H9 (cell line): ENCODE data around the gene ARHGEF1. TPM values are rescaled to one million over a fixed set of nuclear protein-coding genes. Genes with fewer than 3 reads are reported as not detected.

ENCODE experiments used
- DNase-seq: peaks from one replicate; pipeline ENCODE4 v3.0.0-alpha.2; 2017
- H2AFZ ChIP-seq: one replicate; pipeline ENCODE4 v1.6.1; 2013; ENCODE audit warnings: mild to moderate bottlenecking, low read length, control low read depth, moderate library complexity
- H2AK5ac ChIP-seq: 2 replicates; pipeline ENCODE4 v1.6.1; 2013; ENCODE audit warnings: low read length, control low read depth, mixed read lengths; ENCODE audit not compliant: insufficient read length
- H2BK120ac ChIP-seq: one replicate; pipeline ENCODE4 v1.6.1; 2013; ENCODE audit warnings: low read depth, mild to moderate bottlenecking, low read length, control low read depth, inconsistent platforms; ENCODE audit not compliant: poor library complexity, severe bottlenecking
- H2BK12ac ChIP-seq: 2 replicates; pipeline ENCODE4 v1.6.1; 2013; ENCODE audit warnings: low read length, control low read depth, mixed read lengths, low read depth; ENCODE audit not compliant: insufficient read length
- H2BK15ac ChIP-seq: 2 replicates; pipeline ENCODE4 v1.6.1; 2013; ENCODE audit warnings: low read depth, low read length, control low read depth
- H2BK20ac ChIP-seq: one replicate; pipeline ENCODE4 v1.6.1; 2013; ENCODE audit warnings: low read depth, mild to moderate bottlenecking, low read length, control low read depth, inconsistent platforms; ENCODE audit not compliant: poor library complexity, severe bottlenecking
- H2BK5ac ChIP-seq: 2 replicates; pipeline ENCODE4 v1.6.1; 2013; ENCODE audit warnings: low read length, control low read depth, mixed read lengths; ENCODE audit not compliant: insufficient read length
- H3K14ac ChIP-seq: 2 replicates; pipeline ENCODE4 v1.6.1; 2013; ENCODE audit warnings: low read length, control low read depth; ENCODE audit not compliant: insufficient read depth
- H3K18ac ChIP-seq: 2 replicates; pipeline ENCODE4 v1.6.1; 2013; ENCODE audit warnings: low read depth, mild to moderate bottlenecking, mixed read lengths, low read length, control low read depth; ENCODE audit not compliant: insufficient read length
- H3K23ac ChIP-seq: 2 replicates; pipeline ENCODE4 v1.6.1; 2013; ENCODE audit warnings: low read length, control low read depth, mixed read lengths, low read depth; ENCODE audit not compliant: insufficient read length
- H3K23me2 ChIP-seq: 2 replicates; pipeline ENCODE4 v1.6.1; 2013; ENCODE audit warnings: low read depth, mild to moderate bottlenecking, mixed read lengths, low read length, control low read depth; ENCODE audit not compliant: insufficient read length, poor library complexity, severe bottlenecking
- H3K27ac ChIP-seq: 2 replicates; pipeline ENCODE4 v1.5.1; 2013; ENCODE audit warnings: low read length, control low read depth, mixed read lengths, low read depth; ENCODE audit not compliant: insufficient read length
- H3K27me3 ChIP-seq: 2 replicates; pipeline ENCODE4 v1.6.1; 2013; ENCODE audit warnings: low read length, control low read depth, inconsistent platforms; ENCODE audit not compliant: insufficient read depth
- H3K4ac ChIP-seq: 2 replicates; pipeline ENCODE4 v1.6.1; 2013; ENCODE audit warnings: low read depth, mild to moderate bottlenecking, control low read depth, inconsistent platforms, low read length, moderate library complexity
- H3K4me1 ChIP-seq: 2 replicates; pipeline ENCODE4 v1.6.1; 2013; ENCODE audit warnings: low read length, control low read depth, inconsistent platforms; ENCODE audit not compliant: insufficient read depth
- H3K4me2 ChIP-seq: 2 replicates; pipeline ENCODE4 v1.6.1; 2013; ENCODE audit warnings: low read length, control low read depth, mixed read lengths; ENCODE audit not compliant: insufficient read length, insufficient read depth
- H3K56ac ChIP-seq: 2 replicates; pipeline ENCODE4 v1.6.1; 2013; ENCODE audit warnings: low read depth, mild to moderate bottlenecking, mixed read lengths, low read length, control low read depth; ENCODE audit not compliant: insufficient read length
- H3K79me1 ChIP-seq: 2 replicates; pipeline ENCODE4 v1.6.1; 2013; ENCODE audit warnings: low read depth, mild to moderate bottlenecking, moderate library complexity, low read length, control low read depth, inconsistent platforms; ENCODE audit not compliant: insufficient read depth, poor library complexity, severe bottlenecking
- H3K79me2 ChIP-seq: 2 replicates; pipeline ENCODE4 v1.6.1; 2013; ENCODE audit warnings: low read length, control low read depth, inconsistent platforms; ENCODE audit not compliant: insufficient read depth
- H3K9ac ChIP-seq: 2 replicates; pipeline ENCODE4 v1.6.1; 2013; ENCODE audit warnings: low read length, control low read depth, mixed read lengths; ENCODE audit not compliant: insufficient read length; ENCODE audit errors: extremely low read depth
- H3K9me3 ChIP-seq: one replicate; pipeline ENCODE4 v1.6.1; 2013; ENCODE audit warnings: low read depth, low read length, inconsistent platforms; ENCODE audit not compliant: control insufficient read depth
- H3T11ph ChIP-seq: one replicate; pipeline ENCODE4 v1.6.1; 2013; ENCODE audit warnings: mild to moderate bottlenecking, low read length, control low read depth, inconsistent platforms
- H4K20me1 ChIP-seq: one replicate; pipeline ENCODE4 v1.6.1; 2013; ENCODE audit not compliant: control insufficient read depth, insufficient read length, insufficient read depth
- H4K5ac ChIP-seq: 2 replicates; pipeline ENCODE4 v1.6.1; 2013; ENCODE audit warnings: low read depth, mild to moderate bottlenecking, mixed read lengths, low read length, control low read depth; ENCODE audit not compliant: insufficient read length
- H4K8ac ChIP-seq: replicated peaks from 2 replicates; pipeline ENCODE4 v1.6.1; 2013; ENCODE audit warnings: low read length, control low read depth, mixed read lengths, low read depth; ENCODE audit not compliant: insufficient read length
- H4K91ac ChIP-seq: 2 replicates; pipeline ENCODE4 v1.6.1; 2013; ENCODE audit warnings: low read depth, mild to moderate bottlenecking, moderate library complexity, mixed read lengths, low read length, control low read depth; ENCODE audit not compliant: insufficient read length
- H3K27ac Mint-ChIP-seq, 3 experiments: 2 replicates in 2 of 3; 3 replicates in 1 of 3; pipeline ENCODE4 v1.8.0; 2020 to 2021; ENCODE audit warnings: mixed read lengths in 3 of 3, mild to moderate bottlenecking in 1 of 3, moderate library complexity in 1 of 3
- H3K27me3 Mint-ChIP-seq: 2 replicates; pipeline ENCODE4 v1.8.0; 2021; ENCODE audit warnings: low read depth, mild to moderate bottlenecking, moderate library complexity, mixed read lengths
- H3K36me3 Mint-ChIP-seq, 3 experiments: 2 replicates in 2 of 3; 3 replicates in 1 of 3; pipeline ENCODE4 v1.8.0; 2020 to 2021; ENCODE audit warnings: low read depth in 3 of 3, mixed read lengths in 3 of 3; ENCODE audit not compliant: insufficient read depth in 1 of 3
- H3K4me1 Mint-ChIP-seq, 2 experiments: 2 replicates each; pipeline ENCODE4 v1.8.0; 2020; ENCODE audit warnings: mixed read lengths in 2 of 2
- H3K4me3 Mint-ChIP-seq, 2 experiments: 2 replicates in 1 of 2; 3 replicates in 1 of 2; pipeline ENCODE4 v1.8.0; 2020 to 2021; ENCODE audit warnings: mild to moderate bottlenecking in 2 of 2, mixed read lengths in 2 of 2, moderate library complexity in 1 of 2
- H3K9me3 Mint-ChIP-seq, 2 experiments: 2 replicates in 1 of 2; 3 replicates in 1 of 2; pipeline ENCODE4 v1.8.0; 2020; ENCODE audit warnings: mild to moderate bottlenecking in 2 of 2, mixed read lengths in 2 of 2, moderate library complexity in 1 of 2
- CTCF ChIP-seq: fragments of 200-600 bp; sonication (generic); conservative IDR thresholded peaks from 3 replicates; pipeline ENCODE4 v1.8.0; 2021; ENCODE audit warnings: antibody characterized with exemption, mild to moderate bottlenecking
- WGBS: extraction: QIAGEN DNeasy Blood & Tissue Kit; methylation state at CpG from one replicate; pipeline ENCODE4 v1.1.7; 2013; ENCODE audit warnings: missing lambda C conversion rate, low lambda C conversion rate, mixed read lengths; ENCODE audit not compliant: insufficient read length; ENCODE audit errors: extremely low coverage; 5-methylcytosine and 5-hydroxymethylcytosine counted together
- total RNA-seq: library from RNA; stranded (reverse); gene quantifications from 2 replicates; pipeline ENCODE4 v1.2.1, GENCODE V29; 2021

ARHGEF1 gene
- total RNA-seq, 1 experiment from 2014 or later, result 50.3 TPM

GRCh38 chr19:41903193-41903953, 20.4 kb downstream of the ARHGEF1 start:
- Histone ChIP-seq H2BK120ac (no peak overlapping the region), H3K27ac (no peak overlapping the region), H3K4me1 (no peaks in the 10 kb centered on the region), H3K79me1 (no peaks in the 10 kb centered on the region), H3K14ac (no peak overlapping the region), H3K4me2 (no peak overlapping the region), H3K9ac (no peak overlapping the region), H4K5ac (no peak overlapping the region), H4K91ac (no peak overlapping the region), H3K27me3 (no peaks in the 10 kb centered on the region), H3K56ac (no peak overlapping the region), H3T11ph (no peak overlapping the region), H3K79me2 (no peaks in the 10 kb centered on the region), H3K23me2 (no peaks in the 10 kb centered on the region), H3K23ac (no peak overlapping the region), H3K4ac (no peak overlapping the region), H2BK20ac (no peak overlapping the region), H2AK5ac (no peak overlapping the region), H2AFZ (no peak overlapping the region), H2BK12ac (no peak overlapping the region), H4K8ac (no peak overlapping the region), H3K18ac (no peak overlapping the region), H4K20me1 (no peaks in the 10 kb centered on the region), H2BK5ac (no peak overlapping the region), H3K9me3 (no peaks in the 10 kb centered on the region), H2BK15ac (no peak overlapping the region)
- DNase-seq, result no peak
- peaks cover 19 to 69% (median 57%) of the 10 kb centered on the region in 3 experiments; a peak in 6 of 7 replicates for H3K36me3 Mint-ChIP-seq
- no CpG with 5 or more reads among the region's 19 CpGs for WGBS
- peaks cover 2% of the 10 kb centered on the region; the same call in 1 of the 2 replicates for H3K27me3 Mint-ChIP-seq
- H3K9me3 Mint-ChIP-seq, result no peaks in the 10 kb centered on the region
- peak overlapping the region in 1 of 3 experiments; percentile 79; a peak in 2 of 7 replicates for H3K27ac Mint-ChIP-seq
- no peak for TF ChIP-seq CTCF
- H3K4me3 Mint-ChIP-seq, result no peak overlapping the region
- peaks cover 0 to 14% of the 10 kb centered on the region in 2 experiments; a peak in 2 of 4 replicates for H3K4me1 Mint-ChIP-seq
